WI38 (cell line): Measurements from ENCODE around the gene SLA2.

ENCODE experiments used
- H3K4me3 ChIP-seq: 2 replicates; pipeline ENCODE4 v1.5.1; 2011; ENCODE audit warnings: low read depth, mild to moderate bottlenecking, control low read depth, low read length
- CTCF ChIP-seq: IDR thresholded peaks from 2 replicates; pipeline ENCODE4 v1.5.1; 2012; ENCODE audit warnings: low read depth, mild to moderate bottlenecking, control low read depth, low read length

Gene SLA2

GRCh38 chr20:36658300-36658699, 12.3 kb upstream of the SLA2 start:
- TF ChIP-seq CTCF = no peak
- H3K4me3 ChIP-seq = no peak overlapping the region

GRCh38 chr20:36656733-36657132, 10.7 kb upstream of the SLA2 start:
- TF ChIP-seq CTCF = no peak
- no peak overlapping the region for H3K4me3 ChIP-seq

- no peak overlapping the region for H3K4me3 ChIP-seq
- no peak for TF ChIP-seq CTCF
Measured at GRCh38 chr20:36655004-36655403, 9.0 kb upstream of the SLA2 start.

GRCh38 chr20:36654506-36654905, 8.5 kb upstream of the SLA2 start:
- H3K4me3 ChIP-seq = no peak overlapping the region
- TF ChIP-seq CTCF = no peak

- H3K4me3 ChIP-seq = no peak overlapping the region
- no peak for TF ChIP-seq CTCF
Measured at GRCh38 chr20:36653456-36653855, 7.5 kb upstream of the SLA2 start.

- H3K4me3 ChIP-seq = no peak overlapping the region
- no peak for TF ChIP-seq CTCF
Measured at GRCh38 chr20:36647196-36648121, 1.5 kb upstream of the SLA2 start.

GRCh38 chr20:36646678-36647077, 682 bp upstream of the SLA2 start:
- H3K4me3 ChIP-seq = no peak overlapping the region
- TF ChIP-seq CTCF = no peak
